NCI-H524 treated with DMSO at 0.1 percent for 48 hours (cell line): Measurements from ENCODE around the gene ZIC3.

Experiments
- DNase-seq: peaks from one replicate; lab custom pipeline; 2025; lab: John Stamatoyannopoulos, UW

ZIC3 gene

DNA sequence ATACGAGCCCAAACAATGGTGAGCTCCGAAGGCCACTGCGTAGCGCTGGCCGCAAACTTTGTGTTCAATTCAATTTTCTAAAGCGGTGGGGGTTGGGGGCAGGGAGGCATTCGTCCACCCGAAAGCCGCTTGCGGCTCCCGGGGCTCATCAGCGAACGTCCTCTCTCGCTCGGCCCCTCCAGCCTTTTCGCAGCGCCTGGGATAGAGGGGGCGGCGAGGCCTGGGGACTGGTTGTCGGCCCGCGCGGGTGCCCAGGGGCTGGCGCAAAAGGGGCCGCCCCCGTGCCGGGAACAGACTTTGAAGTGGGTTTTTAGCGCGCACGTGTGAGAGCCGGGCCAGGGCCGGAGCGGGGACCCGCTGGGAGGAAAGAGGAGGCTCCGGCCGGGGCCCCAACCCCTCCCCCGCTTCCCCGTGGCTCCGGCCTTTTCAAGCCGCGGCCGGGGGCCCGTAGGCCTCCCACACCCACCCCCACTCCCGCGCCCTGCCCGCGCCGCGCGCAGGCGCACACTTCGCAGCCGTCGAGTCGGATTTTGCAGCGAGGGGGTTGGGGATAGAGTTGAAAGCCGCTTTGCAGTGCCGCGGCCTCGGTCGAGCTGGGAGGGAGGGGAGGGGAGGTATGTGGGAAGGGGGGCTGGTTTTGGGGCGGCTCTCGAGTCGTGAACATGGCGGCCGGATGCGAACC is 8.3 kb downstream of the ZIC3 start:
- no peak for DNase-seq

DNA sequence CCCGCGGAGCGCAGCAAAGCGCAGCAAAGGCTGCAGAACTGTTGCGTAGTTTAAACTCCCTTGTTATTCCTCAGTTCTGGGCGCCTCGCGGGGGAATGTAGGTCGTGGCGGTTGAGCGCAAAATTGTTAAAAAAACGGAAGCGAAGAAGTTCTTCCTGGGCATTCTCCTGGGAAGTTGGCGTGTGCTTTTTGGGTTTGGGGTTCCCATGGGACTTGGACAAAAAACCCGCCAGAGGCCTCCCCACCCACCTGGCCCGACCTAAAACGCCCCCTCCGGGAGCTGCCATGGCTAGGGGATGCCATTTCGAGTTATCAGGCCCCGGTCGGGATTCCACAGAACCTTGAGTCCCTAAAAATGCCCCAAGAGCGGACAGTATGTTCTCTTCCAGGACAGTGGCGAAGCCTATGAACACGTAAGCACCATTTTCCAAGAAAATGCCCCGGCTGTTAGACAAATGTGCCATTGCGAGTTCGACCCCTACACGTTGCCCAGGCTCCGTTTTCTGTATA is 8.9 kb downstream of the ZIC3 start:
- no peak for DNase-seq

DNA sequence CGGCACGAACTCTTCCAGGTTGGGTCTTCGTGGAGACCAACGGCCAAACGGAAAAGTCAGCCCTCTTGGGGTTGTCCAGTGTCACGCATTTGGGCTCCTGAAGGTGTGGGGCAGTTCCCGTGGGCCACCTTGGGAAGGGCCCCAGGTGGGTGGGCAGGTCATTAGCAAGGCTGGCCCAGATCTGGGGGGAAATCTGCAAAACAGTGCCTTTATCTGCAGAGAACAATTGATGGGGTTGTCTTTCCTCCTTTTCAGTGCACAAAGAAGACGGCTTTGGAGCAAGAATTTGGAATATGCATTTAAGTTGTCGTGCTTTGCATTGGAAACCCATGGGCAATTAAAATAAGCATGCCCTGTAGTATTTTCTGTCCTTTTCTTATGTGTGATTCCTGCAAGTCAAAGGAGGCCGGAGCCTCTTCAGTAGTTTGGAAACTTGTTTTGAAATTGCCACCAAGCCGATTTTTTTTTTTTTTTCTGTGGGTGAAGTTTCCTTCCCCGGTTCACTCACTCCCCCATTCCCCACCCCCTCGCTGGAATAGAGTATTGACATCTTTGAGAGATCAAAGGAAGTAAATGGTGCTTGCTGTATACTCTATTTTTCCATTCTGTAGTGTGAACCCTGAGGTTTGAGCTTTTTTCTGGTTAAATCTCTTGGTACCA is 9.8 kb downstream of the ZIC3 start:
- DNase-seq = no peak

DNA sequence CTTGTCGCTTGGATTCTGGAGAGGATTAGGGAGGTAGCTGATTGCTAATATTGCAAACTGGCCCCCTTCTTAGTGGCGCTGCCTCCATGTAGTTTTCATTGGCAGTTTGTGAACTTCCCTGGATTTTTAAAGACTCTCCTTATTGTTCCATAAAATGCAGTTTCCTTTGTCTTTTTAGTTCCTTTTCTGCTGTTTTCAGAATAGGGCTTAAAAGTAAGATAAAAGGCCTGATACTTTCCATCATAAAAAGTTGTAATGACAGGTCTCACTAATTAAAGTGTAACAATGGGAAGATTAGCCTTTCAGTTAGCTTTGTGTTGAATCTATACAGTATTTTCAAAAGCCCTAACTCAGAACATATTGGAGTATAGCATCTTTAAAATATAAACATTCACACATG is 21.2 kb downstream of the ZIC3 start:
- no peak for DNase-seq

DNA sequence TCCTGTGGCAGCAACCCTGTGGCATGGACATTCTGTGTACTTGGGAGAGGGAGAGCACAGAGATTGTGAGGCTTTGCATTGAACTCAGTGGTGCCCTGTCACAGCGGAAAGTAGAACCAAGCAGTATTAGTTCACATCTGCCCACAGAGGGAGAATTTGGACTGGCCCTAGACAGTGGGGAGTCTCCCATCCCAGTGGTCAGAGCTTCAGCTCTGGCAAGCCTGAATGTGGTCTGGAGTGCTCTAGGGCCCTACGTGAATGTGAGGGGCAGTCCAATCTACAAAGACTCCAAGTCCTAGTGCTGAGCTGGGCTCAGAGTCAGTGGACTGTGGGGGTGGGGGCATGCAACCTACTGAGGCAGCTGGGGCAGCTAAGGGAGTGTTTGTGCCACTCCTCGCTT is 34.8 kb downstream of the ZIC3 start:
- DNase-seq = no peak
